ENCODE results near the gene XRCC1. TPM values are rescaled to one million over a fixed set of nuclear protein-coding genes. Genes with fewer than 3 reads are reported as not detected.
A peak's percentile ranks its signal among the peaks of the same experiment; 100 is the strongest.

Gene XRCC1
- total and polyA plus RNA-seq, 2 of the 8 experiments (the other 6 are each of a cell fraction or from before 2014, with no cell fraction given): 42.5 to 44.4 TPM

GRCh38 chr19:43595605-43595998, 20.3 kb upstream of the XRCC1 start:
- H4K91ac ChIP-seq (replicated peaks; ENCODE audit: insufficient read length, low read length): no peak overlapping the region
- H3K27ac ChIP-seq (ENCODE audit: low read depth, low read length): no peak overlapping the region
- POLR2A ChIA-PET (ENCODE audit: partially characterized antibody): interaction anchor here (0.8 to 3.9 kb wide), 15 partner anchors 11 to 72 kb away, joined by 3 to 36 read pairs (median 5); partner anchors contain the start of genes PINLYP, XRCC1 and ZNF575

More at GRCh38 chr19:43595605-43595998, 20.3 kb upstream of the XRCC1 start:
- Histone ChIP-seq H3K23ac (ENCODE audit: insufficient read length) (no peak overlapping the region), H2BK20ac (ENCODE audit: low read length) (no peak overlapping the region), H3K27me3 (replicated peaks in 1 of 4; ENCODE audit: control insufficient read depth in 3 of 4, extremely low read depth in 1 of 4, insufficient read depth in 3 of 4, low read length in 3 of 4) (no peaks in the 10 kb centered on the region), H3K79me2 (ENCODE audit: control insufficient read depth in 1 of 2, insufficient read depth in 2 of 2, low read length in 2 of 2) (peaks cover 5 to 20% of the 10 kb centered on the region in 2 experiments), H2BK15ac (ENCODE audit: low read length) (no peak overlapping the region), H3K79me1 (ENCODE audit: low read depth, low read length) (peaks cover 7% of the 10 kb centered on the region), H3K4me2 (ENCODE audit: insufficient read depth in 1 of 2, low read depth in 2 of 2, low read length in 2 of 2) (peak overlapping the region; percentile 89 to 98), H3K36me3 (ENCODE audit: control insufficient read depth in 2 of 4, insufficient read depth in 4 of 4, low read length in 3 of 4) (peaks cover 5 to 23% (median 11%) of the 10 kb centered on the region in 4 experiments; a peak in 5 of 8 replicates), H2BK5ac (ENCODE audit: low read depth, low read length) (no peak overlapping the region; the same call in 1 of the 2 replicates), H2AK5ac (ENCODE audit: low read depth, low read length) (no peak overlapping the region), H4K8ac (ENCODE audit: extremely low read depth, insufficient read depth, low read length) (no peak overlapping the region), H3K23me2 (ENCODE audit: low read depth, low read length) (peaks cover 16% of the 10 kb centered on the region; the same call in 1 of the 2 replicates), H3K56ac (replicated peaks; ENCODE audit: insufficient read length, low read depth, low read length) (no peak overlapping the region), H2BK12ac (ENCODE audit: low read depth, low read length) (no peak overlapping the region), H2BK120ac (replicated peaks; ENCODE audit: low read depth, low read length) (no peak overlapping the region), H3K18ac (ENCODE audit: extremely low read depth, low read length) (peak overlapping the region; percentile 78; the same call in 1 of the 2 replicates), H3K9me3 (ENCODE audit: insufficient read depth in 2 of 2, low read depth in 1 of 2, low read length in 1 of 2) (no peaks in the 10 kb centered on the region), H3K14ac (ENCODE audit: insufficient read length) (no peak overlapping the region), H4K5ac (ENCODE audit: insufficient read length, low read depth, low read length) (no peak overlapping the region), H3K4me3 (ENCODE audit: extremely low read depth in 1 of 4, insufficient read depth in 2 of 4, low read depth in 3 of 4, low read length in 4 of 4) (peak overlapping the region; percentile 78 to 90 (median 80)), H2AFZ (ENCODE audit: low read length) (no peak overlapping the region), H4K20me1 (replicated peaks in 1 of 2; ENCODE audit: control insufficient read depth in 1 of 2, insufficient read depth in 2 of 2, low read length in 2 of 2) (peaks cover 3 to 5% of the 10 kb centered on the region in 2 experiments), H3K4me1 (replicated peaks in 1 of 4; ENCODE audit: control insufficient read depth in 3 of 4, insufficient read depth in 4 of 4, low read length in 3 of 4) (peaks cover 2 to 6% (median 3%) of the 10 kb centered on the region in 4 experiments; a peak in 6 of 7 replicates), H3K9ac (replicated peaks in 1 of 4; ENCODE audit: extremely low read depth in 1 of 4, low read depth in 3 of 4, low read length in 3 of 4) (peak overlapping the region; percentile 34 to 75 (median 64)), H3K4ac (replicated peaks; ENCODE audit: insufficient read length, low read depth, low read length) (no peak overlapping the region)
- TF ChIP-seq, protein P1, sequence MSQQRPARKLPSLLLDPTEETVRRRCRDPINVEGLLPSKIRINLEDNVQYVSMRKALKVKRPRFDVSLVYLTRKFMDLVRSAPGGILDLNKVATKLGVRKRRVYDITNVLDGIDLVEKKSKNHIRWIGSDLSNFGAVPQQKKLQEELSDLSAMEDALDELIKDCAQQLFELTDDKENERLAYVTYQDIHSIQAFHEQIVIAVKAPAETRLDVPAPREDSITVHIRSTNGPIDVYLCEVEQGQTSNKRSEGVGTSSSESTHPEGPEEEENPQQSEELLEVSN (IDR thresholded peaks at IDR 0.05): no peak
- TF ChIP-seq TAF1 (IDR thresholded peaks at IDR 0.05; ENCODE audit: low read depth, low read length) (0 out of 2 replicates have a peak, but pooled peaks have one; percentile 7), KDM5A (IDR thresholded peaks at IDR 0.05; ENCODE audit: low read length) (0 out of 2 replicates have a peak, but pooled peaks have one; percentile 12), SP4 (IDR thresholded peaks at IDR 0.05; ENCODE audit: low read length) (no peak), RFX5 (IDR thresholded peaks at IDR 0.05; ENCODE audit: borderline replicate concordance, low read depth, low read length) (no peak), EP300 (IDR thresholded peaks at IDR 0.05; ENCODE audit: borderline replicate concordance in 1 of 2, low read depth in 2 of 2, low read length in 2 of 2) (no peak), USF2 (IDR thresholded peaks at IDR 0.05; ENCODE audit: low read length) (no peak), NANOG (IDR thresholded peaks at IDR 0.05; ENCODE audit: insufficient read depth, low read depth, low read length, poor library complexity, severe bottlenecking) (no peak), PHF8 (conservative IDR thresholded peaks at IDR 0.05; ENCODE audit: low read depth, low read length) (peak; percentile 58; the same call in 1 of the 2 replicates), JUN (IDR thresholded peaks at IDR 0.05; ENCODE audit: low read depth, low read length) (no peak)
- FAIRE-seq: no peak
- peak in 1 of 2 experiments; percentile 53 for DNase-seq (ENCODE audit: low read depth in 1 of 2, low spot score in 2 of 2)
- CTCF ChIA-PET (ENCODE audit: partially characterized antibody): interaction anchor here (1.2 to 6.5 kb wide), 12 partner anchors 10 to 68 kb away, joined by 3 to 92 read pairs (median 28); partner anchors contain the start of genes ETHE1 and ZNF575
- WGBS, 2 experiments (ENCODE audit: extremely low coverage in 1 of 2, insufficient coverage in 1 of 2, insufficient read length in 1 of 2, insufficient replicate concordance in 2 of 2, low coverage in 1 of 2, low lambda C conversion rate in 2 of 2, missing lambda C conversion rate in 1 of 2): 5% methylated on average over 18 of the region's 18 CpGs; no CpG with 5 or more reads in 1 of the 2 experiments
